HCT116 (cell line): Measurements from ENCODE around the gene NRIP2. TPM values are rescaled to one million over a fixed set of nuclear protein-coding genes. Genes with fewer than 3 reads are reported as not detected.

Experiments used
- ATAC-seq: fragments of 200-7000 bp; cut with Tn5 transposase; 2 replicates; pipeline ENCODE4 v1.9.1; 2020; ENCODE audit warnings: mild to moderate bottlenecking, moderate library complexity
- BruUV-seq: library from RNA; stranded (reverse); fragments of 400-500 nt; replicated peaks from 2 replicates; lab custom pipeline; 2021; lab: Mats Ljungman, UMichigan
- CTCF ChIA-PET: fragments of 300-600 bp; sonication (Branson Sonifier 250); formaldehyde crosslinking; loops from one replicate; lab custom pipeline; 2021; ENCODE audit warnings: antibody characterized with exemption; lab: Charles Lee
- POLR2A ChIA-PET: fragments of 300-600, 350-600 bp; sonication (Branson Sonifier 250); formaldehyde crosslinking; loops from one replicate; lab custom pipeline; 2021; ENCODE audit warnings: antibody characterized with exemption; lab: Charles Lee
- RAD21 ChIA-PET, 2 experiments: fragments of 300-600 bp; sonication (Branson Sonifier 250); formaldehyde crosslinking; loops; one replicate each; lab custom pipeline; 2023; ENCODE audit warnings: low total read pairs in 2 of 2; ENCODE audit not compliant: uncharacterized antibody in 2 of 2, unreplicated experiment in 2 of 2, low non-redundant PET in 1 of 2; lab: Charles Lee
- DNase-seq: peaks from one replicate; pipeline ENCODE4 v3.0.0-alpha.2; 2010; ENCODE audit warnings: low read depth, low spot score
- H2AFZ ChIP-seq: fragments of 200-600 bp; shearing (Covaris generic), sonication (generic); 2 replicates; pipeline ENCODE4 v1.6.1; 2017; ENCODE audit warnings: low read depth, mixed run types, mixed read lengths, antibody characterized with exemption, low read length; ENCODE audit not compliant: poor library complexity, severe bottlenecking
- H3K27ac ChIP-seq: 2 replicates; pipeline ENCODE4 v1.5.1; 2012; ENCODE audit warnings: low read depth, low read length
- H3K27me3 ChIP-seq: fragments of 200-600 bp; sonication (generic); 2 replicates; pipeline ENCODE4 v1.6.1; 2016; ENCODE audit warnings: mixed run types, low read length, mixed read lengths; ENCODE audit not compliant: insufficient read depth
- H3K36me3 ChIP-seq, 2 experiments: fragments of 200-500 bp in 1 of 2; fragments of 200-600 bp in 1 of 2; sonication (Bioruptor generic) in 1 of 2; sonication (generic) in 1 of 2; 2 replicates each; pipeline versions ENCODE4 v1.5.1 to v1.6.1; 2014 to 2016; ENCODE audit warnings: low read length in 2 of 2, inconsistent platforms in 1 of 2, mixed read lengths in 1 of 2, mixed run types in 1 of 2; ENCODE audit not compliant: insufficient read depth in 2 of 2, control insufficient read depth in 1 of 2
- H3K4me1 ChIP-seq, 2 experiments: fragments of 200-600 bp in 1 of 2; sonication (generic) in 1 of 2; 2 replicates each; pipeline versions ENCODE4 v1.5.1 to v1.6.1; 2012 to 2017; ENCODE audit warnings: low read length in 2 of 2, inconsistent platforms in 1 of 2, mild to moderate bottlenecking in 1 of 2, mixed read lengths in 1 of 2, mixed run types in 1 of 2, moderate library complexity in 1 of 2; ENCODE audit not compliant: insufficient read depth in 2 of 2, control insufficient read depth in 1 of 2
- H3K4me2 ChIP-seq: fragments of 200-600 bp; sonication (generic); 2 replicates; pipeline ENCODE4 v1.6.1; 2017; ENCODE audit warnings: mixed run types, low read length, mixed read lengths
- H3K4me3 ChIP-seq, 2 experiments: fragments of 200-600 bp in 1 of 2; sonication (generic) in 1 of 2; replicated peaks in 1 of 2; 2 replicates each; pipeline ENCODE4 v1.5.1; 2011 to 2016; ENCODE audit warnings: low read length in 2 of 2, control low read depth in 1 of 2, low read depth in 1 of 2, mild to moderate bottlenecking in 1 of 2, mixed read lengths in 1 of 2, mixed run types in 1 of 2
- H3K79me2 ChIP-seq: fragments of 200-600 bp; sonication (generic); 2 replicates; pipeline ENCODE4 v1.6.1; 2017; ENCODE audit warnings: mild to moderate bottlenecking, mixed run types, low read length, moderate library complexity, mixed read lengths; ENCODE audit not compliant: insufficient read depth
- H3K9ac ChIP-seq: fragments of 200-600 bp; sonication (generic); 2 replicates; pipeline ENCODE4 v1.6.1; 2016; ENCODE audit warnings: low read length, mixed read lengths
- H3K9me2 ChIP-seq: fragments of 200-600 bp; sonication (generic), shearing (Covaris generic); 2 replicates; pipeline ENCODE4 v1.6.1; 2017; ENCODE audit warnings: mixed run types, mild to moderate bottlenecking, moderate library complexity; ENCODE audit not compliant: insufficient read depth
- H3K9me3 ChIP-seq, 2 experiments: fragments of 200-500 bp in 1 of 2; fragments of 200-600 bp in 1 of 2; sonication (Bioruptor generic) in 1 of 2; sonication (generic) in 1 of 2; 2 replicates each; pipeline ENCODE4 v1.6.1; 2014 to 2017; ENCODE audit warnings: low read length in 2 of 2, mixed read lengths in 2 of 2, inconsistent platforms in 1 of 2, low read depth in 1 of 2, mild to moderate bottlenecking in 1 of 2, mixed run types in 1 of 2, moderate library complexity in 1 of 2; ENCODE audit not compliant: control insufficient read depth in 1 of 2, insufficient read depth in 1 of 2
- H4K20me1 ChIP-seq: fragments of 200-600 bp; sonication (generic), shearing (Covaris generic); 2 replicates; pipeline ENCODE4 v1.6.1; 2017; ENCODE audit warnings: mixed run types, mild to moderate bottlenecking, moderate library complexity; ENCODE audit not compliant: insufficient read depth
- EZH2phosphoT487 ChIP-seq: fragments of 200-600 bp; IDR thresholded peaks from 2 replicates; pipeline ENCODE4 v1.6.1; 2018; ENCODE audit warnings: antibody characterized with exemption, borderline replicate concordance
- POLR2A ChIP-seq: IDR thresholded peaks from 2 replicates; pipeline ENCODE4 v1.7.0; 2011; ENCODE audit warnings: borderline replicate concordance; ENCODE audit not compliant: insufficient read depth, insufficient read length; ENCODE audit errors: extremely low read depth
- SIN3A ChIP-seq: IDR thresholded peaks from 2 replicates; pipeline ENCODE4 v1.6.1; 2012; ENCODE audit warnings: low read depth
- SP1 ChIP-seq: IDR thresholded peaks from 2 replicates; pipeline ENCODE4 v1.6.1; 2012; ENCODE audit warnings: low read depth
- SRF ChIP-seq: IDR thresholded peaks from 2 replicates; pipeline ENCODE4 v1.6.1; 2012; ENCODE audit warnings: low read depth
- ZNF274 ChIP-seq: fragments of 200-500 bp; sonication (Bioruptor generic); IDR thresholded peaks from 2 replicates; pipeline ENCODE4 v1.6.1; 2014; ENCODE audit warnings: mild to moderate bottlenecking, low read depth, low read length, inconsistent platforms
- intact Hi-C: fragments of 100-400 bp; cut with micrococcal nuclease; formaldehyde crosslinking; loops from 2 replicates; pipeline ENCODE4 v1.10.0; 2022
- total RNA-seq: library from RNA; stranded (reverse); gene quantifications from one replicate; pipeline ENCODE4 v1.2.1, GENCODE V29; 2021; ENCODE audit not compliant: unreplicated experiment
- TF ChIP-seq, protein P1 (sequence below), 3 experiments: fragments of 200-600 bp in 1 of 3; sonication (generic) in 1 of 3; IDR thresholded peaks in 2 of 3; conservative IDR thresholded peaks in 1 of 3; 2 replicates each; pipeline ENCODE4 v1.5.1; 2012 to 2017; ENCODE audit warnings: low read depth in 2 of 3, low read length in 2 of 3, antibody characterized with exemption in 1 of 3, borderline replicate concordance in 1 of 3, control low read depth in 1 of 3, mild to moderate bottlenecking in 1 of 3, mixed read lengths in 1 of 3, mixed run types in 1 of 3, moderate library complexity in 1 of 3; ENCODE audit not compliant: insufficient read depth in 1 of 3

NRIP2 gene
- total RNA-seq, 1 experiment from 2014 or later, result not detected

DNA sequence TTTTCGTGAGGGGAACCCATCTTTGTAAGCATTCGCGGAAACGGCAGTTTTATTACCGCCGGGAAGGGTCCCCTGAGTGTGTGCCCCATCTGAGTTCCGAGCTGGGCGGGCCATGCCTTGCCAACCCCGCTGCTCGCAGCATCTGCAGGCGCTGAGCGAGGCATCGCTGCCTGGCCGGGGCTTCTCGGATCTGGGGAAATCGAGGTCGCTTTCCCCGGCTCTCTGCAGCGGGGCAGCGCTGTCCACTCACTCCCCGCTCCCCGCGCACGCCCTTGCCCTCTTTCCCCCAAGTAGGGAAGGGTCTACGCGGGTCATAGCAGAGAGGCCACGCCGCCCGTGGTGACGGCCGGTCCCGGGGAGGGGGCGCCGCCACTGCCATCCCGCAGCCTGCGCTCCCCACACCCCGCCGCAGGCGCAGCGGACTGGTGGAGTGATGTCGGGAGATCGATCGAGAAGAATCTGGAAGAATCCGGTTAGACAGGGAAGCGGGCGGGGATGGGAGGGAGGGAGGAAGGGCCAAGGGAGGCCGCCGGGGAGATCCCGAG is 40.6 kb downstream of the NRIP2 start:
- H3K27ac ChIP-seq, result peak overlapping the region; percentile 37; the same call in 1 of the 2 replicates

More for the DNA sequence above, 40.6 kb downstream of the NRIP2 start:
- no peaks in the 10 kb centered on the region for H3K27me3 ChIP-seq
- peak overlapping the region; percentile 88 for H3K4me2 ChIP-seq
- no peak for DNase-seq
- peak overlapping the region; percentile 55 to 95 for H3K4me3 ChIP-seq
- peak; percentile 9 for ATAC-seq
- peaks cover 10 to 20% of the 10 kb centered on the region in 2 experiments; a peak in 3 of 4 replicates for H3K4me1 ChIP-seq
- TF ChIP-seq EZH2phosphoT487 (no peak), SRF (no peak), SP1 (no peak), SIN3A (no peak), POLR2A (no peak), ZNF274 (no peak)
- TF ChIP-seq, protein P1, sequence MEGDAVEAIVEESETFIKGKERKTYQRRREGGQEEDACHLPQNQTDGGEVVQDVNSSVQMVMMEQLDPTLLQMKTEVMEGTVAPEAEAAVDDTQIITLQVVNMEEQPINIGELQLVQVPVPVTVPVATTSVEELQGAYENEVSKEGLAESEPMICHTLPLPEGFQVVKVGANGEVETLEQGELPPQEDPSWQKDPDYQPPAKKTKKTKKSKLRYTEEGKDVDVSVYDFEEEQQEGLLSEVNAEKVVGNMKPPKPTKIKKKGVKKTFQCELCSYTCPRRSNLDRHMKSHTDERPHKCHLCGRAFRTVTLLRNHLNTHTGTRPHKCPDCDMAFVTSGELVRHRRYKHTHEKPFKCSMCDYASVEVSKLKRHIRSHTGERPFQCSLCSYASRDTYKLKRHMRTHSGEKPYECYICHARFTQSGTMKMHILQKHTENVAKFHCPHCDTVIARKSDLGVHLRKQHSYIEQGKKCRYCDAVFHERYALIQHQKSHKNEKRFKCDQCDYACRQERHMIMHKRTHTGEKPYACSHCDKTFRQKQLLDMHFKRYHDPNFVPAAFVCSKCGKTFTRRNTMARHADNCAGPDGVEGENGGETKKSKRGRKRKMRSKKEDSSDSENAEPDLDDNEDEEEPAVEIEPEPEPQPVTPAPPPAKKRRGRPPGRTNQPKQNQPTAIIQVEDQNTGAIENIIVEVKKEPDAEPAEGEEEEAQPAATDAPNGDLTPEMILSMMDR (IDR thresholded peaks at IDR 0.05 in 2 of 3, conservative IDR thresholded peaks at IDR 0.05 in 1 of 3; ENCODE audit: borderline replicate concordance in 1 of 3, insufficient read depth in 1 of 3, low read depth in 2 of 3, low read length in 2 of 3), result no peak
- H4K20me1 ChIP-seq, result peaks cover 17% of the 10 kb centered on the region; the same call in 1 of the 2 replicates
- H3K9me3 ChIP-seq, result no peaks in the 10 kb centered on the region
- CTCF ChIA-PET, result interaction anchor here (4.5 kb wide), 1 partner anchor 10 kb away, joined by 30 read pairs; no protein-coding TSS in a partner anchor
- no peak overlapping the region for H2AFZ ChIP-seq
- RAD21 ChIA-PET, result no interaction called here
- H3K36me3 ChIP-seq, result peaks cover 17 to 33% of the 10 kb centered on the region in 2 experiments
- H3K9me2 ChIP-seq, result no peaks in the 10 kb centered on the region
- BruUV-seq, result no TSS peak
- intact Hi-C loops, result no loop called here
- H3K79me2 ChIP-seq, result peaks cover 38% of the 10 kb centered on the region
- POLR2A ChIA-PET, result interaction anchor here (1.8 kb wide), 1 partner anchor 18 kb away, joined by 6 read pairs; the partner anchor contains the start of gene ITFG2
- no peak overlapping the region for H3K9ac ChIP-seq
